Naive thymus-derived CD4-positive, alpha-beta T cell (primary cell): Measurements from ENCODE around the gene PRR5L. TPM values are rescaled to one million over a fixed set of nuclear protein-coding genes. Genes with fewer than 3 reads are reported as not detected.
A peak's percentile ranks its signal among the peaks of the same experiment; 100 is the strongest.

Experiments used
- ATAC-seq: fragments of 150-1000 bp; cut with Tn5 transposase; 2 replicates; pipeline ENCODE4 v1.10.0; 2021; ENCODE audit warnings: mild to moderate bottlenecking, moderate library complexity
- CTCF ChIA-PET: fragments of 350-600 bp; sonication (Branson Sonifier 250); formaldehyde crosslinking; loops from one replicate; lab custom pipeline; 2021; ENCODE audit warnings: antibody characterized with exemption; lab: Charles Lee
- POLR2A ChIA-PET: fragments of 350-600 bp; sonication (Branson Sonifier 250); formaldehyde crosslinking; loops from one replicate; lab custom pipeline; 2021; ENCODE audit warnings: antibody characterized with exemption, inconsistent platforms; lab: Charles Lee
- DNase-seq, 9 donors: peaks; one replicate each; pipeline versions ENCODE4 v3.0.0 to v3.0.0-alpha.2; 2020 to 2022; ENCODE audit warnings: mixed read lengths in 1 of 9
- H3K27ac ChIP-seq: one replicate; pipeline ENCODE4 v1.7.0; 2013; ENCODE audit warnings: mild to moderate bottlenecking, low read depth, low read length, moderate library complexity
- H3K27me3 ChIP-seq, 2 donors: one replicate each; pipeline ENCODE4 v1.7.0; 2013; ENCODE audit warnings: low read length in 2 of 2, mild to moderate bottlenecking in 2 of 2, moderate library complexity in 2 of 2; ENCODE audit not compliant: control insufficient read depth in 2 of 2, insufficient read depth in 2 of 2
- H3K36me3 ChIP-seq, 3 experiments: 1 replicate in 2 of 3; 2 replicates in 1 of 3; pipeline ENCODE4 v1.7.0; 2013; ENCODE audit warnings: low read length in 3 of 3, mild to moderate bottlenecking in 3 of 3, moderate library complexity in 1 of 3; ENCODE audit not compliant: insufficient read depth in 3 of 3, control insufficient read depth in 2 of 3
- H3K4me1 ChIP-seq, 2 donors: one replicate each; pipeline ENCODE4 v1.7.0; 2013; ENCODE audit warnings: low read length in 2 of 2, mild to moderate bottlenecking in 2 of 2, moderate library complexity in 1 of 2; ENCODE audit not compliant: control insufficient read depth in 2 of 2, insufficient read depth in 2 of 2
- H3K4me3 ChIP-seq: 2 replicates; pipeline ENCODE4 v1.7.0; 2013; ENCODE audit warnings: mild to moderate bottlenecking, low read length
- H3K9me3 ChIP-seq, 3 experiments: 1 replicate in 2 of 3; 2 replicates in 1 of 3; pipeline ENCODE4 v1.7.0; 2013; ENCODE audit warnings: low read length in 3 of 3; ENCODE audit not compliant: control insufficient read depth in 2 of 3
- H3K27ac Mint-ChIP-seq, 9 donors: one replicate each; pipeline ENCODE4 v1.8.0; 2020 to 2022; ENCODE audit warnings: mixed read lengths in 9 of 9, mild to moderate bottlenecking in 8 of 9, moderate library complexity in 5 of 9, inconsistent platforms in 2 of 9
- H3K27me3 Mint-ChIP-seq, 5 donors: one replicate each; pipeline ENCODE4 v1.8.0; 2021 to 2022; ENCODE audit warnings: mixed read lengths in 5 of 5, mild to moderate bottlenecking in 1 of 5
- H3K36me3 Mint-ChIP-seq, 5 donors: one replicate each; pipeline ENCODE4 v1.8.0; 2020 to 2022; ENCODE audit warnings: mixed read lengths in 5 of 5, mild to moderate bottlenecking in 3 of 5, inconsistent platforms in 1 of 5
- H3K4me1 Mint-ChIP-seq, 7 donors: one replicate each; pipeline ENCODE4 v1.8.0; 2020 to 2022; ENCODE audit warnings: mixed read lengths in 7 of 7, mild to moderate bottlenecking in 3 of 7, inconsistent platforms in 1 of 7
- H3K4me3 Mint-ChIP-seq, 10 donors: one replicate each; pipeline ENCODE4 v1.8.0; 2020 to 2022; ENCODE audit warnings: mild to moderate bottlenecking in 10 of 10, mixed read lengths in 10 of 10, moderate library complexity in 6 of 10, inconsistent platforms in 2 of 10
- H3K9me3 Mint-ChIP-seq, 11 donors: one replicate each; pipeline ENCODE4 v1.8.0; 2020 to 2022; ENCODE audit warnings: mixed read lengths in 11 of 11, mild to moderate bottlenecking in 4 of 11, inconsistent platforms in 1 of 11, moderate library complexity in 1 of 11
- intact Hi-C, 2 donors: fragments of 100-400 bp; cut with micrococcal nuclease; formaldehyde crosslinking; loops; one replicate each; pipeline ENCODE4 v1.15.1; 2023
- polyA plus RNA-seq, 2 donors: library from polyadenylated mRNA; unstranded; fragments of 300-500 nt; fragmentation: Illumina TruSeq; gene quantifications; one replicate each; pipeline ENCODE4 v1.2.3, GENCODE V29; 2021
- total RNA-seq, 6 experiments: library from RNA in 5 of 6; stranded (reverse) in 5 of 6; gene quantifications; 1 replicate in 5 of 6; 2 replicates in 1 of 6; pipeline ENCODE4 v1.2.3 and lab custom pipeline; 2021 to 2026

Gene PRR5L
- total and polyA plus RNA-seq, 7 experiments from 2014 or later = 0.10 to 47.6 (median 2.6) TPM

- H3K9me3 ChIP-seq = no peaks in the 10 kb centered on the region
- peak; percentile 68 for ATAC-seq
- CTCF ChIA-PET = interaction anchor here (0.7 to 2.0 kb wide), 9 partner anchors 12 to 781 kb away, joined by 3 to 9 read pairs (median 4); partner anchors contain the start of gene FJX1
- H3K27me3 Mint-ChIP-seq = peaks cover 0 to 20% (median 13%) of the 10 kb centered on the region in 5 donors
- H3K4me1 Mint-ChIP-seq = no peaks in the 10 kb centered on the region
- intact Hi-C loops = loop anchor here (1.0 to 5.0 kb wide), 6 partner anchors 224 to 779 kb away; no protein-coding TSS in a partner anchor
- no peak overlapping the region for H3K4me3 Mint-ChIP-seq
- H3K36me3 ChIP-seq = peaks cover 0 to 3% (median 0%) of the 10 kb centered on the region in 3 experiments
- DNase-seq = peak; percentile 14 to 58 (median 35)
- no peaks in the 10 kb centered on the region for H3K4me1 ChIP-seq
- H3K9me3 Mint-ChIP-seq = no peaks in the 10 kb centered on the region
- H3K27me3 ChIP-seq = no peaks in the 10 kb centered on the region
- no peak overlapping the region for H3K27ac ChIP-seq
- POLR2A ChIA-PET = no interaction called here
- no peak overlapping the region for H3K27ac Mint-ChIP-seq
- peaks cover 0 to 14% (median 12%) of the 10 kb centered on the region in 5 donors for H3K36me3 Mint-ChIP-seq
- no peak overlapping the region for H3K4me3 ChIP-seq
Observed at GRCh38 chr11:36265793-36266628, 30.1 kb upstream of the PRR5L start.

GRCh38 chr11:36266767-36267166 is 29.3 kb upstream of the PRR5L start:
- Histone ChIP-seq H3K9me3 (no peaks in the 10 kb centered on the region), H3K27me3 (no peaks in the 10 kb centered on the region), H3K4me1 (no peaks in the 10 kb centered on the region), H3K4me3 (no peak overlapping the region), H3K27ac (no peak overlapping the region), H3K36me3 (peaks cover 0 to 7% (median 0%) of the 10 kb centered on the region in 3 experiments)
- ChIA-PET POLR2A (no interaction called here), CTCF (interaction anchor here (0.7 to 2.0 kb wide), 7 partner anchors 13 to 782 kb away, joined by 3 to 9 read pairs (median 4); partner anchors contain the start of gene FJX1)
- peaks cover 0 to 14% (median 7%) of the 10 kb centered on the region in 5 donors for H3K27me3 Mint-ChIP-seq
- intact Hi-C loops = loop anchor here (1.0 to 5.0 kb wide), 6 partner anchors 224 to 779 kb away; no protein-coding TSS in a partner anchor
- peaks cover 0 to 21% (median 20%) of the 10 kb centered on the region in 5 donors for H3K36me3 Mint-ChIP-seq
- ATAC-seq (no peak), DNase-seq (no peak)
- H3K27ac Mint-ChIP-seq = no peak overlapping the region
- H3K9me3 Mint-ChIP-seq = peaks cover 0 to under 1% (median 0%) of the 10 kb centered on the region in 11 donors
- peaks cover 0 to 2% (median 0%) of the 10 kb centered on the region in 7 donors for H3K4me1 Mint-ChIP-seq
- no peak overlapping the region for H3K4me3 Mint-ChIP-seq

GRCh38 chr11:36268337-36268985 is 27.6 kb upstream of the PRR5L start:
- H3K9me3 ChIP-seq = no peaks in the 10 kb centered on the region
- H3K4me3 ChIP-seq = no peak overlapping the region
- Mint-ChIP-seq H3K9me3 (peaks cover 0 to 15% (median 7%) of the 10 kb centered on the region in 11 donors), H3K27me3 (peaks cover 0 to 7% (median 4%) of the 10 kb centered on the region in 5 donors), H3K27ac (no peak overlapping the region), H3K4me1 (peaks cover 0 to 4% (median 0%) of the 10 kb centered on the region in 7 donors), H3K4me3 (no peak overlapping the region), H3K36me3 (peaks cover 0 to 37% (median 36%) of the 10 kb centered on the region in 5 donors)
- DNase-seq = no peak
- H3K27ac ChIP-seq = no peak overlapping the region
- no peaks in the 10 kb centered on the region for H3K27me3 ChIP-seq
- no peaks in the 10 kb centered on the region for H3K4me1 ChIP-seq
- no peak for ATAC-seq
- ChIA-PET CTCF (interaction anchor here (0.6 to 1.3 kb wide), 2 partner anchors 641 to 653 kb away, joined by 3 to 8 read pairs; no protein-coding TSS in a partner anchor), POLR2A (no interaction called here)
- intact Hi-C loops = loop anchor here in 1 of 2 donors (5.0 kb wide), 3 partner anchors 226 to 781 kb away; no protein-coding TSS in a partner anchor
- peaks cover 0 to 24% (median 6%) of the 10 kb centered on the region in 3 experiments for H3K36me3 ChIP-seq

DNA sequence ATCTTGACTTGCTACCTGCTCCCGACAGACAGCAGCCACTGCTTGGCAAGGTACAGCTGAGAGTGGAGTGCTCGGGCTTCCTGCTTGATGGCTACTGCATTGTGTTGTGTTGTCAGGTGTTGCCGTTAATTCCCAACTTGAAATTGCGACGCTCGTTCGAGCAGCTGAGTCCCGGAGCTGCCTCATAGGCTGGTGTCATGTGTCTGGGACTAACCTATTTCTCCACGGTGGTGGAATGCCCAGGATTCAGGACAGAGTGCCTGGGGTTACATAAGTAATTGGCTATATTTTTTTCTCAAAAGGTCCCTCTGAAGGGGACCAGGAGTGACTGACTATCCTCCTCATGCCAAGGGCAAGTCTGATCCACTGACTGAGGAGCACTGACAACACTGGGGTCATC is 25.4 kb upstream of the PRR5L start:
- peak overlapping the region in 2 of 9 donors; percentile 4 to 33 for H3K27ac Mint-ChIP-seq
- Histone ChIP-seq H3K4me1 (no peaks in the 10 kb centered on the region), H3K36me3 (peaks cover 0 to 46% (median 6%) of the 10 kb centered on the region in 3 experiments), H3K27me3 (no peaks in the 10 kb centered on the region), H3K4me3 (no peak overlapping the region), H3K9me3 (no peaks in the 10 kb centered on the region), H3K27ac (no peak overlapping the region)
- DNase-seq (no peak), ATAC-seq (no peak)
- intact Hi-C loops = no loop called here
- peaks cover 0 to 59% (median 45%) of the 10 kb centered on the region in 5 donors for H3K36me3 Mint-ChIP-seq
- H3K4me3 Mint-ChIP-seq = no peak overlapping the region
- ChIA-PET POLR2A (no interaction called here), CTCF (interaction anchor here (0.6 kb wide), 1 partner anchor 93 kb away, joined by 3 read pairs; no protein-coding TSS in a partner anchor)
- peaks cover 0 to 4% (median 0%) of the 10 kb centered on the region in 7 donors for H3K4me1 Mint-ChIP-seq
- H3K27me3 Mint-ChIP-seq = no peaks in the 10 kb centered on the region
- H3K9me3 Mint-ChIP-seq = peaks cover 0 to 22% (median 7%) of the 10 kb centered on the region in 11 donors

GRCh38 chr11:36271794-36272407 is 24.2 kb upstream of the PRR5L start:
- Mint-ChIP-seq H3K9me3 (peaks cover 0 to 22% (median 7%) of the 10 kb centered on the region in 11 donors), H3K36me3 (peaks cover 0 to 68% (median 48%) of the 10 kb centered on the region in 5 donors), H3K27me3 (no peaks in the 10 kb centered on the region), H3K4me1 (peaks cover 0 to 4% (median 0%) of the 10 kb centered on the region in 7 donors), H3K4me3 (no peak overlapping the region), H3K27ac (peak overlapping the region in 1 of 9 donors; percentile 46)
- no peaks in the 10 kb centered on the region for H3K4me1 ChIP-seq
- no peak overlapping the region for H3K4me3 ChIP-seq
- ChIA-PET POLR2A (no interaction called here), CTCF (interaction anchor here (1.2 kb wide), 1 partner anchor 654 kb away, joined by 3 read pairs; the partner anchor contains the start of gene FJX1)
- intact Hi-C loops = no loop called here
- H3K36me3 ChIP-seq = peaks cover 0 to 56% (median 6%) of the 10 kb centered on the region in 3 experiments
- ATAC-seq (no peak), DNase-seq (no peak)
- H3K27ac ChIP-seq = no peak overlapping the region
- H3K27me3 ChIP-seq = no peaks in the 10 kb centered on the region
- no peaks in the 10 kb centered on the region for H3K9me3 ChIP-seq

GRCh38 chr11:36273110-36273509 is 23.0 kb upstream of the PRR5L start:
- Histone ChIP-seq H3K4me1 (no peaks in the 10 kb centered on the region), H3K9me3 (no peaks in the 10 kb centered on the region), H3K27ac (no peak overlapping the region), H3K27me3 (no peaks in the 10 kb centered on the region), H3K4me3 (no peak overlapping the region), H3K36me3 (peaks cover 0 to 67% (median 6%) of the 10 kb centered on the region in 3 experiments)
- ChIA-PET POLR2A (no interaction called here), CTCF (interaction anchor here (1.2 kb wide), 1 partner anchor 655 kb away, joined by 3 read pairs; the partner anchor contains the start of gene FJX1)
- Mint-ChIP-seq H3K36me3 (peaks cover 0 to 79% (median 56%) of the 10 kb centered on the region in 5 donors), H3K4me1 (peaks cover 0 to 4% (median 0%) of the 10 kb centered on the region in 7 donors), H3K27ac (no peak overlapping the region), H3K9me3 (peaks cover 0 to 22% (median 7%) of the 10 kb centered on the region in 11 donors), H3K4me3 (no peak overlapping the region), H3K27me3 (no peaks in the 10 kb centered on the region)
- ATAC-seq = no peak
- DNase-seq = no peak
- intact Hi-C loops = no loop called here
